Peyer's patch (tissue), 4 donors: Measurements from ENCODE around the gene XPOT. TPM values are rescaled to one million over a fixed set of nuclear protein-coding genes. Genes with fewer than 3 reads are reported as not detected.

Experiments used
- DNase-seq, 3 donors: peaks; one replicate each; pipeline ENCODE4 v3.0.0-alpha.2; 2017 to 2019
- H3K27ac ChIP-seq, 4 donors: fragments of 200-600 bp; sonication (generic); one replicate each; pipeline ENCODE4 v1.5.1; 2016 to 2019
- H3K27me3 ChIP-seq, 2 donors: fragments of 200-600 bp; sonication (generic); one replicate each; pipeline ENCODE4 v1.5.1; 2019
- H3K36me3 ChIP-seq, 3 donors: fragments of 200-600 bp; sonication (generic); one replicate each; pipeline ENCODE4 v1.5.1; 2016 to 2019
- H3K4me1 ChIP-seq, 4 donors: fragments of 200-600 bp; sonication (generic); one replicate each; pipeline ENCODE4 v1.5.1; 2016 to 2019
- H3K4me3 ChIP-seq, 4 donors: fragments of 200-600 bp; sonication (generic); 1 replicate in 3 of 4; 2 replicates in 1 of 4; pipeline ENCODE4 v1.5.1; 2016 to 2019; ENCODE audit warnings: mild to moderate bottlenecking in 1 of 4
- H3K9me3 ChIP-seq, 4 donors: fragments of 200-600 bp; sonication (generic); one replicate each; pipeline ENCODE4 v1.5.1; 2016 to 2019; ENCODE audit warnings: mild to moderate bottlenecking in 1 of 4
- POLR2A ChIP-seq, 2 donors: fragments of 450-650 bp; IDR thresholded peaks; one replicate each; pipeline ENCODE4 v1.5.1; 2017; ENCODE audit warnings: antibody characterized with exemption in 2 of 2, mild to moderate bottlenecking in 2 of 2, moderate library complexity in 2 of 2
- total RNA-seq, 4 donors: library from RNA; depleted of rRNA; stranded (reverse); fragments of >200 nt; gene quantifications; one replicate each; pipeline ENCODE4 v1.1.0, GENCODE V29; 2016
- TF ChIP-seq, protein P1 (sequence below), 6 experiments: fragments of 450-650 bp in 4 of 6; fragments of 200-600 bp in 2 of 6; sonication (generic) in 1 of 6; IDR thresholded peaks; one replicate each; pipeline ENCODE4 v1.5.1; 2017 to 2019; ENCODE audit warnings: antibody characterized with exemption in 6 of 6, mild to moderate bottlenecking in 3 of 6, moderate library complexity in 1 of 6

Gene XPOT
- total RNA-seq, 4 donors from 2014 or later, result 15.6 to 73.4 (median 24.8) TPM

DNA sequence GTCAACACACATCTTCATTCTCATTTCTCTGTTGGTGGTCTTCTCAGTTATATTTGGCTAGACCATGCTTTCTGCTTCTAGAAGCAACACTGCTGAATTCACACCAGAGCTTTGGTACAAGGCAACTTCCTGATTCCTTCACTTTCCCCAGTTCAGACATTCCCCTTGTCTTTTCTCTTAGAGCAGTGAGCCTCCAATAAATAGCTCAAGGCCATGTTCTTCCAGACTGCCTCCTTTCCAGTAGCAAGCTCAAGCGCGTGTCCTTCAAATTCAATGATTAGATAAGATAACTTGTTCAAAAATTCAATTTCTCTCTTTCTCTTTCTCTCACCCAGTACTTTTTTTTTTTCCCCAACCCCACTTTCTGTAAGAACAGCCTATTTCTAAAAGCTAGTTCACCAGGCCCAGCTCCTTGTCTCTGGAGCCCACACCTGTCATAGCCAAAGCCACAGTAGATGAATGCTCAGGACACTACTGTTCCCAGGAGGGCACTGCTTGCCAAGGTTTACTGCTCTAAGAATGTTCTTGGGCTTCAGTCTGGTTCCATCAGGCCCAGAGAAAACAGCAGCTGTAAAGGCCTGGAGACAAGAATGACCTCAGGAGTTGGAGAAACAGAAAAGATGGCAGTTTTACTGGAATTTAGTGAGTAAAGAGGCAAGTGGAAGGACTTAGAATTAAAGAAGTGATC lies 65.4 kb downstream of the XPOT start:
- no peak for DNase-seq
- Histone ChIP-seq H3K36me3 (peaks cover 0 to 77% (median 0%) of the 10 kb centered on the region in 3 donors), H3K27me3 (no peaks in the 10 kb centered on the region), H3K27ac (no peak overlapping the region), H3K4me1 (no peaks in the 10 kb centered on the region), H3K4me3 (no peak overlapping the region), H3K9me3 (no peaks in the 10 kb centered on the region)
- TF ChIP-seq, protein P1, sequence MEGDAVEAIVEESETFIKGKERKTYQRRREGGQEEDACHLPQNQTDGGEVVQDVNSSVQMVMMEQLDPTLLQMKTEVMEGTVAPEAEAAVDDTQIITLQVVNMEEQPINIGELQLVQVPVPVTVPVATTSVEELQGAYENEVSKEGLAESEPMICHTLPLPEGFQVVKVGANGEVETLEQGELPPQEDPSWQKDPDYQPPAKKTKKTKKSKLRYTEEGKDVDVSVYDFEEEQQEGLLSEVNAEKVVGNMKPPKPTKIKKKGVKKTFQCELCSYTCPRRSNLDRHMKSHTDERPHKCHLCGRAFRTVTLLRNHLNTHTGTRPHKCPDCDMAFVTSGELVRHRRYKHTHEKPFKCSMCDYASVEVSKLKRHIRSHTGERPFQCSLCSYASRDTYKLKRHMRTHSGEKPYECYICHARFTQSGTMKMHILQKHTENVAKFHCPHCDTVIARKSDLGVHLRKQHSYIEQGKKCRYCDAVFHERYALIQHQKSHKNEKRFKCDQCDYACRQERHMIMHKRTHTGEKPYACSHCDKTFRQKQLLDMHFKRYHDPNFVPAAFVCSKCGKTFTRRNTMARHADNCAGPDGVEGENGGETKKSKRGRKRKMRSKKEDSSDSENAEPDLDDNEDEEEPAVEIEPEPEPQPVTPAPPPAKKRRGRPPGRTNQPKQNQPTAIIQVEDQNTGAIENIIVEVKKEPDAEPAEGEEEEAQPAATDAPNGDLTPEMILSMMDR (IDR thresholded peaks at IDR 0.05), result no peak
- no peak for TF ChIP-seq POLR2A (IDR thresholded peaks at IDR 0.05)

DNA sequence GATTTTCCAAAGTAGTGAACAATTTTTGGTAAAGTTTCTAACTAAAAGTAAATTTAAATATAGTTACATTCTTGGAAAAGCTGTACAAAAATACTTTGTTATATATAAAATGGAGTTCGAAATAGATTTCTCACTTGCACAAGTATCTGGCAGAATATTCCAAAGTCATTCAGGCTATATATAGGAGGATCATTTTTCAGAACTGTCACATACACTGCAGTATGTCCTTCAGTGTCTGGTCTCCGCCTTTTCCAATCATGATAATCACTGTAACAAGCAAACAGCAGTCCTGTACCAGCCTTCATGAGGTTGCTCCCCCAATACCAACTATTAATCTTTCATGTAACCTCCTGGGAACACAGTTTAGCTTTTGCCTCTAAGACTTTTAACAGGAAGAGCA lies 66.3 kb downstream of the XPOT start:
- TF ChIP-seq, protein P1 (IDR thresholded peaks at IDR 0.05), result no peak
- no peak for TF ChIP-seq POLR2A (IDR thresholded peaks at IDR 0.05)
- no peak for DNase-seq
- H3K27ac ChIP-seq, result no peak overlapping the region
- H3K4me3 ChIP-seq, result no peak overlapping the region
- H3K4me1 ChIP-seq, result no peaks in the 10 kb centered on the region
- no peaks in the 10 kb centered on the region for H3K9me3 ChIP-seq
- no peaks in the 10 kb centered on the region for H3K27me3 ChIP-seq
- peaks cover 0 to 77% (median 2%) of the 10 kb centered on the region in 3 donors for H3K36me3 ChIP-seq

DNA sequence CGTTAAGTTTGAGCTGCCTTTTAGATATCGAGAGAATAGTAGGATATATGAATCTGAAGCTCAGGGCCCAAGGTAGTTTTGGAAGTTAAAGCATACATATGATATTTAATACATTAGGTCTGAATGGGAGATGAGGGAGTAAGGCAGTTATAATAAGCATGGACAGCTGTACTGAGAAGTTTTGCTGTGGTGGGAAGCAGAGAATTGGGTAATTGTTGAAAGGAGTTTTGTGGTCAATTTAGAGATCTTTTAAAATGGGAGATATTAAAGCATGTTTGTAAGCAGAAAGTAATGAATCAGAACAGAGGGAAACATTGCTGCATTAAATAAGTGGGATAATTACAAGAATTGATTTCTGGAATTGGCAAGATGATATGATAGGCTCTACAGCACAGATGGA lies 69.0 kb downstream of the XPOT start:
- H3K36me3 ChIP-seq, result peaks cover 0 to 63% (median 2%) of the 10 kb centered on the region in 3 donors
- DNase-seq, result no peak
- H3K27me3 ChIP-seq, result no peaks in the 10 kb centered on the region
- H3K9me3 ChIP-seq, result no peaks in the 10 kb centered on the region
- no peak overlapping the region for H3K27ac ChIP-seq
- TF ChIP-seq, protein P1 (IDR thresholded peaks at IDR 0.05), result no peak
- TF ChIP-seq POLR2A (IDR thresholded peaks at IDR 0.05), result no peak
- no peaks in the 10 kb centered on the region for H3K4me1 ChIP-seq
- no peak overlapping the region for H3K4me3 ChIP-seq

DNA sequence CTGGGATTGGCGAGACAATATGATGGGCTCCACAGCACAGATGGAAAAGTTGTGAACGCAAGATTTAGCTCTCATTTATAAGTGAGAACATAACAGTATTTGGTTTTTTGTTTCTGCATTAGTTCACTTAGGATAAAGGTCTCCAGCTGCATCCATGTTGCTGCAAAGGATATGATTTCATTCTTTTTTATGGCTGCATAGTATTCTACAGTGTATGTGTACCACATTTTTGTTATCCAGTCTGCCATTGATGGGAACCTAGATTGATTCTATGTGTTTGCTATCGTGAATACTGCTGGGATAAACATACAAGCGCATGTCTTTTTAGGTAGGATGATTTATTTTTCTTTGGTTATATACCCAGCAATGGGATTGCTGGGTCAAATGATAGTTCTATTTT lies 71.3 kb downstream of the XPOT start:
- TF ChIP-seq POLR2A (IDR thresholded peaks at IDR 0.05), result no peak
- TF ChIP-seq, protein P1 (IDR thresholded peaks at IDR 0.05), result no peak
- Histone ChIP-seq H3K4me3 (no peak overlapping the region), H3K4me1 (no peaks in the 10 kb centered on the region)

DNA sequence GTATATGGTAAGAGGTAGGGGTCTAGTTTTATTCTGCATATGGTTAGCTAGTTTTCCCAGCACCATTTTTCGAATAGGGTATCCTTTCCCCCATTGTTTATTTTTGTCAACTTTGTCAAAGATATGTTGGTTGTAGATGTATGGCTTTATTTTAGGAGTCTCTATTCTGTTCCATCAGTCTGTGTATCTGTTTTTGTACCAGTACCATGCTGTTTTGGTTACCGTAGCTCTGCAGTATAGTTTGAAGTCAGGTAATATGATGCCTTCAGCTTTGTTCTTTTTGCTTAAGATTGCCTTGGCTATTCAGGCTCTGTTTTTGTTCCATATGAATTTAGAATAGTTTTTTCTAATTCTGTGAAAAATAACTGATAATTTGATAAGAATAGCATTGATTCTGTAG lies 72.7 kb downstream of the XPOT start:
- DNase-seq, result no peak
- no peaks in the 10 kb centered on the region for H3K27me3 ChIP-seq
- H3K4me3 ChIP-seq, result no peak overlapping the region
- no peak for TF ChIP-seq POLR2A (IDR thresholded peaks at IDR 0.05)
- TF ChIP-seq, protein P1 (IDR thresholded peaks at IDR 0.05), result no peak
- peaks cover 0 to 37% (median 2%) of the 10 kb centered on the region in 3 donors for H3K36me3 ChIP-seq
- H3K27ac ChIP-seq, result no peak overlapping the region
- no peaks in the 10 kb centered on the region for H3K4me1 ChIP-seq
- no peaks in the 10 kb centered on the region for H3K9me3 ChIP-seq

More for the DNA sequence above, 71.3 kb downstream of the XPOT start:
- no peaks in the 10 kb centered on the region for H3K27me3 ChIP-seq
- no peaks in the 10 kb centered on the region for H3K9me3 ChIP-seq
- DNase-seq, result no peak
- no peak overlapping the region for H3K27ac ChIP-seq
- H3K36me3 ChIP-seq, result peaks cover 0 to 46% (median 2%) of the 10 kb centered on the region in 3 donors
